GM19328 (cell line): ENCODE results near the gene OR8B4.
"Not testable (repeated sequence)": the region's sequence is repeated elsewhere in the genome, so short reads cannot be mapped to it uniquely, and the experiment has no call there.

Source experiments
- ATAC-seq: cut with Tn5 transposase; IDR thresholded peaks from one replicate; pipeline ENCODE4 v1.9.1; 2021; ENCODE audit warnings: mild to moderate bottlenecking, moderate library complexity; ENCODE audit not compliant: unreplicated experiment

The OR8B4 gene, protein sequence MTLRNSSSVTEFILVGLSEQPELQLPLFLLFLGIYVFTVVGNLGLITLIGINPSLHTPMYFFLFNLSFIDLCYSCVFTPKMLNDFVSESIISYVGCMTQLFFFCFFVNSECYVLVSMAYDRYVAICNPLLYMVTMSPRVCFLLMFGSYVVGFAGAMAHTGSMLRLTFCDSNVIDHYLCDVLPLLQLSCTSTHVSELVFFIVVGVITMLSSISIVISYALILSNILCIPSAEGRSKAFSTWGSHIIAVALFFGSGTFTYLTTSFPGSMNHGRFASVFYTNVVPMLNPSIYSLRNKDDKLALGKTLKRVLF

DNA sequence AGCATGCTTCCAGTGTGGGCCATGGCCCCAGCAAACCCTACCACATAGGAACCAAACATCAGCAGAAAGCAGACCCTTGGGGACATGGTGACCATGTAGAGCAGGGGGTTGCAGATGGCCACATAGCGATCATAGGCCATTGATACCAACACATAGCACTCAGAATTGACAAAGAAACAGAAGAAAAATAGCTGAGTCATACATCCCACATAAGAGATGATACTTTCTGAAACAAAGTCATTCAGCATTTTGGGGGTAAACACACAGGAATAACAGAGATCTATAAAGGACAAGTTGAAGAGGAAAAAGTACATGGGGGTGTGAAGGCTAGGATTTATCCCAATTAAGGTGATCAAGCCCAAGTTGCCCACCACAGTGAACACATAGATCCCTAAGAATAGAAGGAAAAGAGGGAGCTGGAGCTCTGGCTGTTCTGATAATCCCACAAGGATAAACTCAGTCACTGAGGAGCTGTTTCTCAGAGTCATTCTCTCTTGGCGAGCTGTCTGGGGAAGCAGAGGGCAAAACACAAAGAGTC is at the start of gene OR8B4:
Gene OR8B4 (minus strand): TSS at position 488 of the 538 bp plus-strand sequence. CDS start 0 bp downstream, at position 488.
- no peak for ATAC-seq

- no peak for ATAC-seq
Measured at GRCh38 chr11:124474079-124474478, 49.4 kb upstream of the OR8B4 start.

DNA sequence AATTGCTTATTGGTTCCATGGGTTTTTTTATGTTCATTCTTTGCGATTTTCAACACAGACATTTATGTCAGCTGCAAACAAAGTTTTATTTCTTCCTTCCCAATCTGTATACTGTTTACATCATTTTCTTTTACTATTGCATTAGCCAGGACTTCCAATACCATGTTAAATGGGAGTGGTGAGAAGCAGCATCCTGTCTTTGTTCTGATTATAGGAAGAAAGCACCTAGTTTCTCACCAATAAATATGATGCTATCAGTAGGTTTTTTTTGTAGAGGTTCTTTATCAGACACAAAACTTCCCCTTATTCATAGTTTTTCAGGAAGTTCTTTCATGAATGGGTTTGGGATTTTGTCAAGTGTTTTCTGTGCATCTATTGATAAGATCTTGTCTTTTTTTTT is 48.8 kb upstream of the OR8B4 start:
- no peak for ATAC-seq

- no peak for ATAC-seq
Measured at GRCh38 chr11:124470561-124471227, 46.0 kb upstream of the OR8B4 start.

- ATAC-seq: no peak
Measured at GRCh38 chr11:124467381-124467927, 42.8 kb upstream of the OR8B4 start.

- no peak for ATAC-seq
Measured at GRCh38 chr11:124465368-124465767, 40.7 kb upstream of the OR8B4 start.

DNA sequence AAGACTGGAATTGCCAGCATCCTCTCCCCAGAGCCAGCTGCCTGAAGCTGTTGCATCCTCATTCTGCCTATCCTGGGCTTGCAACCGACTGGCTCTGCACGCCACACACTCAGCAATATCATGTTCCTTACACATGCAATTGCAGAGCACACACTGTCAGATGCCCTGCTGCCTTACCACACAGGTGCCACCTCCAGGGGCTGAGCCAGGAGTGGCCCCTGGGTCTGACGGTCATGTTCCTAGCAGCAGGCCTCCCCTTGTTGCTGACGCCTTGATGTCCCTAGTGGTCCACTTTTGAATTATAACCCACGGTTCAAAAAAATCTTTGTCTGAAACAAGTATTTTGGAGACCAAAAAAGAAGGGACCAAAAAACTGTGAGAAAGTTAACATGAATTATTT is 39.3 kb upstream of the OR8B4 start:
- ATAC-seq: no peak

DNA sequence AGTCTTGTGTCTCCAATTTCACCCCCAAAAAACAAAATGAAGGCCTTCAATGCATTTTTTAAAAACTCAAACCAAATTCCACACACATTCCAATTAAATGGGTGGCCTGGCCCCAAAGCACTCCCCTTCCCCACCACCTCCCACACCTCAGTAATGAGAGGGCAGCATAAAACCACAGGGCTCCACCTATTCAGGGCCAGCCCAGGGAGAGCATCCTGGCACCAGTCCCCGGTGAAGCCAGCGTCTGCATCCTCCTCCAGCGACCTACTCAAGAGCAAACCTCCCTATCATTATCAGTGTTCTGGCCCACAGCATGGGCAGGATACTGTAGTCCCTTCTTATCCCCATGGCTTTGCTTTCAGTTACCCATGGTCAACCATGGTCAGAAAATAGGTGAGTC is 38.7 kb upstream of the OR8B4 start:
- ATAC-seq: no peak

DNA sequence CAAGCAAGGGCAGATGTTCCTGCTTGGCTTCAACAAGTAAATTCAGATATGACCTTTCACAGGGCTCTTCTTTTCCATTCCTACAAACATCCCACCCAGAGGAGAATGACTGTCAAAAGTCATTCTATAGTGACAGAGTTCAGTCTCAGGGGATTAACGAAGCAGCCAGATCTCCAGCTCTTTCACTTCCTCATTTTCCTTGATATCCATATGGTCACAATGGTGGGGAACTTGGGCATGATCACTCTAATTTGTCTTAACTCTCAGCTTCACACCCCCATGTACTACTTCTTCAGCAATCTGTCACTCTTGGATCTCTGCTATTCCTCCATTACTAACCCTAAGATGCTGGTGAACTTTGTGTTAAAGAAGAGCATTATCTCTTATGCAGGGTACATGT is 35.8 kb upstream of the OR8B4 start:
- ATAC-seq: no peak

DNA sequence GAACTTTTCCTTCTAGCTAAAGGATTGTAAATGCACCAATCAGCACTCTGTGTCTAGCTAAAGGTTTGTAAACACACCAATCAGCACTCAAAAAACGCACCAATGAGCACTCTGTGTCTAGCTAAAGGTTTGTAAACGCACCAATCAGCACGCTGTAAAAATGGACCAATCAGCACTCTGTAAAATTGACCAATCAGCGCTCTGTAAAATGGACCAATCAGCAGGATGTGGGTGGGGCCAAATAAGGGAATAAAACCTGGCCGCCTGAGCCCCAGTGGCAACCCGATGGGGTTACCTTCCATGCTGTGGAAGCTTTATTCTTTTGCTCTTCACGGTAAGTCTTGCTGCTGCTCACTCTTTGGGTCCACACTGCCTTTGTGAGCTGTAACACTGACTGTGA is 34.7 kb upstream of the OR8B4 start:
- not testable (repeated sequence) for ATAC-seq

GRCh38 chr11:124454552-124454951 is 29.9 kb upstream of the OR8B4 start:
- ATAC-seq: no peak

- no peak for ATAC-seq
Measured at GRCh38 chr11:124446916-124447315, 22.2 kb upstream of the OR8B4 start.

GRCh38 chr11:124445646-124446150 is 21.0 kb upstream of the OR8B4 start, which contains the start of gene OR8B8:
OR8B8 (minus strand) TSS chr11:124445696; CDS start chr11:124441085, 4,611 bp downstream.
- ATAC-seq: no peak

GRCh38 chr11:124442847-124443246 is 18.2 kb upstream of the OR8B4 start:
- ATAC-seq: no peak

GRCh38 chr11:124442442-124442841 is 17.8 kb upstream of the OR8B4 start:
- no peak for ATAC-seq

- no peak for ATAC-seq
Measured at GRCh38 chr11:124441519-124441918, 16.8 kb upstream of the OR8B4 start.

DNA sequence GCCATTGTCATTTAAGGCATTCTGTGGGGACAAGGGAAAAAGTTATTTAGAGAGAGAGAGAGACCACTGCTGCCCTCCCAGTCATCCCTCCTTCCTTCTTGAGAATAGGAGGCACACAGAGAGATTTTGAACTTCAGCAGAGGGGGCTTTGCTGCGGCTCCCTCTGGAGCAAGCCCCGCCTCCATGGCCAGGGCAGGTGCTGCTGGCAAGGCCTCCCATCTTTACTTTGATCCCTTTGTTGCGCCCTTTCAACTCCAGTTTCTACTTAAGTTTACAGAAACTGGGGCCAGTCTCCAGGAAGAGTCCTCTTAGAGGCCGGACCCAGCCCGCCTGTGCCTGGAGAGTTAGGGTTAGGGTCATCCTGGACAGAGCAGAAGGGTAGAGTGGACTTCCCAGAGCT is 16.4 kb upstream of the OR8B4 start:
- ATAC-seq: no peak

GRCh38 chr11:124440608-124441007 is 15.9 kb upstream of the OR8B4 start:
- no peak for ATAC-seq

DNA sequence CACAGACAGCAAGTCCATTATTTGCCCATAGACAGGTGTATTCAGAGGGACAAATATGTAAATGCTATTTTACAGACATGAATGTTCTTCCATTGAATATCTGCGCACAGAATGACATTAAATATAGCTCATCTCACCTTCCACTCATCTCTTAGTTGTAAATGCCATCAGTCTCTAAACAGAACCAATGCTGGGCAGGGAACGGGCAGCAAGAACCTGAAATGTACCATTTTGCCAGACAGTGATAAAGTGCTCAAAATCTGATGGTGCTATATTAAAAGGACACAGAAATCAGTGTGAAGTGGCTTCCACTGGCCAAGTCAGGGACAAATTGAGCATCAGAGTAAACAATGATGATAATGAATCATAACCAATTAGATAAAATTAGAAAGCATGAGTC is 10.0 kb upstream of the OR8B4 start:
- no peak for ATAC-seq

DNA sequence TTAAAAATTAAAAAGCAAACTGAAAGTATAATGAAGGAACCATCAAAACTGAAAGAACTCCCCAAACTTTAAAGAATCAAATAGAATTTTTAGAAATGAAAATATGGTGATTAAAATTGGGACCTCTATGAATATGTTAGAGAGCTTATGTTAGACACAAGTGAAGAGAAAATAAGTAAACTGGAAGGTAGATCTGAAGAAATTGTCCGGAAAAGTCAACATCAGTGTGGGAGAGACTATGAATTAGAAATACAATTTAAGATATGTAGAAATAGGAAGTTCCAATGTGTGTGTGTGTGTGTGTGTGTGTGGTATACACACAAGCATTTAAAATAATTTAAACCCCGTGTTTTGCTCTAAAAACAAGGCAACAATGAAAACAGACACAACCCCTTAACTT is 4.9 kb upstream of the OR8B4 start:
- no peak for ATAC-seq

DNA sequence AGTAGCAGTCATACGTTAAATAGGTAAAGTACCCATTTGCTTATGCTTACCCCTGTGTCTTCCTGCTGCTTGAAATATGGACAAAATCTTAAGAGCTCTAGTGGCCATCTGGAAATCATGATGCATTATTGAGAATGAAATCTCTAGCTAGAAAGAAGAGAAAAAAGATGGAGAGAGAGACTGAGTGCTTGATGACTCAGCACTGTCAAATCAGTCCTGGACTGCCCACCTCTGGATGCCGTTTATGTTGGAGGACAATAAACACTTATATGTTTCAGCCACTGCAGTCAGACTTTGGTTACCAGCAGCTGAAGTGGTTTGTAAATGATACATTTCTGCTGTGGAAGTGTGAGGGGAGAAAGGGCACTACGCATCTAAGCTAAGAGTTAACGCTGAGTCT is 3.6 kb downstream of the OR8B4 start:
- ATAC-seq: no peak
